Astrocyte of the spinal cord (primary cell): ENCODE data around the gene GNLY.
"Not testable (repeated sequence)": the region's sequence is repeated elsewhere in the genome, so short reads cannot be mapped to it uniquely, and the experiment has no call there.

Source experiments
- DNase-seq: peaks from one replicate; pipeline ENCODE4 v3.0.0; 2011; ENCODE audit warnings: low read depth, low spot score
- H3K4me3 ChIP-seq: 2 replicates; pipeline ENCODE4 v1.5.1; 2011; ENCODE audit warnings: low read depth, mild to moderate bottlenecking, low read length, moderate library complexity
- in situ Hi-C: cut with HindIII; loops from 2 replicates; pipeline ENCODE4 v1.10.0; 2017; ENCODE audit warnings: low sequenced_read_pairs
- TF ChIP-seq, protein P1 (sequence below): IDR thresholded peaks from 2 replicates; pipeline ENCODE4 v1.5.1; 2012; ENCODE audit warnings: low read depth, mild to moderate bottlenecking, low read length, inconsistent platforms

GNLY gene

GRCh38 chr2:85659324-85659981 is 34.7 kb upstream of the GNLY start:
- in situ Hi-C loops: no loop called here
- TF ChIP-seq, protein P1, sequence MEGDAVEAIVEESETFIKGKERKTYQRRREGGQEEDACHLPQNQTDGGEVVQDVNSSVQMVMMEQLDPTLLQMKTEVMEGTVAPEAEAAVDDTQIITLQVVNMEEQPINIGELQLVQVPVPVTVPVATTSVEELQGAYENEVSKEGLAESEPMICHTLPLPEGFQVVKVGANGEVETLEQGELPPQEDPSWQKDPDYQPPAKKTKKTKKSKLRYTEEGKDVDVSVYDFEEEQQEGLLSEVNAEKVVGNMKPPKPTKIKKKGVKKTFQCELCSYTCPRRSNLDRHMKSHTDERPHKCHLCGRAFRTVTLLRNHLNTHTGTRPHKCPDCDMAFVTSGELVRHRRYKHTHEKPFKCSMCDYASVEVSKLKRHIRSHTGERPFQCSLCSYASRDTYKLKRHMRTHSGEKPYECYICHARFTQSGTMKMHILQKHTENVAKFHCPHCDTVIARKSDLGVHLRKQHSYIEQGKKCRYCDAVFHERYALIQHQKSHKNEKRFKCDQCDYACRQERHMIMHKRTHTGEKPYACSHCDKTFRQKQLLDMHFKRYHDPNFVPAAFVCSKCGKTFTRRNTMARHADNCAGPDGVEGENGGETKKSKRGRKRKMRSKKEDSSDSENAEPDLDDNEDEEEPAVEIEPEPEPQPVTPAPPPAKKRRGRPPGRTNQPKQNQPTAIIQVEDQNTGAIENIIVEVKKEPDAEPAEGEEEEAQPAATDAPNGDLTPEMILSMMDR: no peak

DNA sequence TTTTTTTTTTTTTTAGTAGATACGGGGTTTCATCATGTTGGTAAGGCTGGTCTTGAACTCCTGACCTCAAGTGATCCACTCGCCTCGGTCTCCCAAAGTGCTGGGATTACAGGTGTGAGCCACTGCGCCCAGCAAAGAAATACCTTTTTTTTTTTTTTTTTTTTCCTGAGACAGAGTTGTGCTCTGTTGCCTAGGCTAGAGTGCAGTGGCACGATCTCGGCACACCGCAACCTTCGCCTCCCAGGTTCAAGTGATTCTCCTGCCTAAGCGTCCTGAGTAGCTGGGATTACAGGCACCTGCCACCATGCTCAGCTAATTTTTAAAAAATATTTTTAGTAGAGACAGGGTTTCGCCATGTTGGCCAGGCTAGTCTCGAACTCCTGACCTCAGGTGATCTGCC is 33.9 kb upstream of the GNLY start:
- DNase-seq, in situ Hi-C loops, H3K4me3 ChIP-seq: not testable (repeated sequence)

More at GRCh38 chr2:85659324-85659981, 34.7 kb upstream of the GNLY start:
- DNase-seq: no peak
- no peak overlapping the region for H3K4me3 ChIP-seq

DNA sequence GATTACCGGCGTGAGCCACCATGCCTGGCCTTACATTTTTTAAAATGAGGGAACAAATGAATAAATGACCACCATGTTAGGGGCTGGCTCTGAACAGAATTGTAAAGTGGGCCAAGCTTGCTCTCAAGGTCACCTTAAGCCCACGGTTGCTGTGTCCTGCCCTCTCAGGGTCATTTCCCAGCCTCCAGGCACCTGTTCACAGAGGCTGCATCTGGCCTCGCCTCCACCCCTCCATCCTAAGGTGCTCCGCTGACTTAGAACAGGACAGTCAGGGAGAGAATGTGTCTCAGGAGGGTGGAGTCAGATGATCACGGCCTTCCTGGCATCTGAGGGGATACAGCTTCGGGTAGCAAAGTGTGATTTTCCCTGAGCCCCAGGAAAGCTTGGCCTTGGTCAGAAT is 33.4 kb upstream of the GNLY start:
- H3K4me3 ChIP-seq: no peak overlapping the region
- DNase-seq: no peak

DNA sequence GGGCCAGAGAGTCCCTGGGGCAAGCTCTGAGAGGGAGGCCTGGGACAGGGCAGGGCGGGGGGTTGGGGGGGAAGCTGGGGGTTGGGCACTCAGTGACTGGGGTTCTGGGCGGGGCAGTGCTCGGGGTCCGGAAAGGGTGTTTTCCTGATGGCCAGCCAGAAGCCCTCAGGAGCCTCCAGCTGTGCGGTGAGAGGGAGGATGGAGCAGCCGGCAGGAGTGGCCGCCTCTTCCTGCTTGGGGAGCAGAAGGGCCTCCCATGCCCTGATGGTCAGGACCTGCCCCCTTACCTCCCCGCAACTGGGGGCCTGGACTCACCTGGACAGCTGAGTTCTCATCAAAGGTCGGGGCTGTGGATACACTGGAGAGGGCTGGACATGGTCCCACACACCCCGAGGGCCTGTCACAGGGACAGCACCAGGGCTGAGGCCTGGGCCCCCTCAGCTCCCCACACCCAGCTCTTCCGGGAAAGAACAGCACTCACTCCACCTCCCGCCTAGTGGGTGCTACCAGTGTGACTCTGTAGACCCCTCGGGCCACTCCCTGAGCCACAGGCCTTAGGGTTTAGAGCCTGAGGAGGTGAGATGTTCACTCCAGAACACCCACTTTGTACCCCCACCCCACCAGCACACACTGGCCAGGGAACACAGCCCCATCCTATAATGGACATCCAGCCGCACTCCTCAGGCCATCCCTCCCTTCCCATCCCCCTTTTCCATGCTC is 32.9 kb upstream of the GNLY start:
- TF ChIP-seq, protein P1: no peak
- no peak for DNase-seq
- in situ Hi-C loops: no loop called here
- H3K4me3 ChIP-seq: no peak overlapping the region

More for the DNA sequence above, 33.4 kb upstream of the GNLY start:
- in situ Hi-C loops: no loop called here
- TF ChIP-seq, protein P1: no peak

DNA sequence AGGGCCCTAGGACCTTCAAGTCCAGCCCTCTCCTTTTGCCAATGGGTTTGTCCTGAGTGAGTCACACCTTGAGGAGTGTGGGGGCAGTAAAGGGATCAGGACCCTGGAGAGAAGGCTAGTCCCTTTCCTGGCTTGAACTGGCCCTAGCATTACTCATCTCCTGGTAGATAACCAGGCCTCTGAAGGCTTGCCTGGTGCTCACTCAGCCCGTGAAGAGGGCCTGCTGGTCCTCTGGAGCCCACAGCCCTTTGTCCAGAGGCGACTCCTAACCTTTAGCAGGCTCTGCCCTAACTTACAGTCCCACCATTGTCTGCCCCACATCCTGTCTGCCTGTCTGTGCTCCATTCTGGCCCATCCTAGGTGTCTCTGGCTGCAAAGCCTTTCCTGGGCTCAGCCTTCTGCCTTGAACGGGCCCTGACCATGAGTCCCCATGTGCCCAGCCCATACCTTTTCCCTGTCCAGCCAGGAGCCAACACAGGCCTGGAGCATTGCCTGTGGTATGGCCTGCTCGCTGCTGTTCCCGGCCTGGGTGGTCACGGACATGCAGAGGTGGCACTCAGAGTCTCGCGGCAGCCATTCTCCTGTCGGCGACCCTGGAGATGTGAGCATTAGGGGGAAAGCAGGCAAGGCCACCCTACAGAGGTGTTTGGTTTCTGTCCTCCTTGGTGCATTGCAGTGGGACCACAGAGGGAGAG is 31.1 kb upstream of the GNLY start:
- TF ChIP-seq, protein P1: no peak
- in situ Hi-C loops: no loop called here

GRCh38 chr2:85663594-85664565 is 30.3 kb upstream of the GNLY start:
- no peak overlapping the region for H3K4me3 ChIP-seq
- DNase-seq: no peak
- in situ Hi-C loops: no loop called here
- TF ChIP-seq, protein P1: no peak

More for the DNA sequence above, 31.1 kb upstream of the GNLY start:
- DNase-seq: peak; percentile 89
- H3K4me3 ChIP-seq: no peak overlapping the region
